Esophagus muscularis mucosa (tissue), 4 donors: Measurements from ENCODE around the gene TAPT1.

Experiments used
- EP300 ChIP-seq: sonication (generic); formaldehyde crosslinking; IDR thresholded peaks from one replicate; pipeline ENCODE4 v1.6.1; 2017; ENCODE audit warnings: antibody characterized with exemption
- POLR2A ChIP-seq: fragments of 450-650 bp; IDR thresholded peaks from one replicate; pipeline ENCODE4 v1.6.1; 2017; ENCODE audit warnings: antibody characterized with exemption, moderate library complexity, mild to moderate bottlenecking, low read depth
- POLR2AphosphoS5 ChIP-seq, 2 donors: sonication (generic); formaldehyde crosslinking; IDR thresholded peaks; one replicate each; pipeline ENCODE4 v1.6.1; 2017; ENCODE audit warnings: antibody characterized with exemption in 2 of 2
- TF ChIP-seq, protein P1 (sequence below), 3 experiments: fragments of 200-600 bp in 2 of 3; fragments of 450-650 bp in 1 of 3; sonication (generic) in 2 of 3; IDR thresholded peaks; one replicate each; pipeline ENCODE4 v1.5.1; 2017 to 2019; ENCODE audit warnings: antibody characterized with exemption in 3 of 3, mild to moderate bottlenecking in 2 of 3, moderate library complexity in 1 of 3

GRCh38 chr4:16126714-16127113, 99.6 kb downstream of the TAPT1 start:
- TF ChIP-seq, protein P1, sequence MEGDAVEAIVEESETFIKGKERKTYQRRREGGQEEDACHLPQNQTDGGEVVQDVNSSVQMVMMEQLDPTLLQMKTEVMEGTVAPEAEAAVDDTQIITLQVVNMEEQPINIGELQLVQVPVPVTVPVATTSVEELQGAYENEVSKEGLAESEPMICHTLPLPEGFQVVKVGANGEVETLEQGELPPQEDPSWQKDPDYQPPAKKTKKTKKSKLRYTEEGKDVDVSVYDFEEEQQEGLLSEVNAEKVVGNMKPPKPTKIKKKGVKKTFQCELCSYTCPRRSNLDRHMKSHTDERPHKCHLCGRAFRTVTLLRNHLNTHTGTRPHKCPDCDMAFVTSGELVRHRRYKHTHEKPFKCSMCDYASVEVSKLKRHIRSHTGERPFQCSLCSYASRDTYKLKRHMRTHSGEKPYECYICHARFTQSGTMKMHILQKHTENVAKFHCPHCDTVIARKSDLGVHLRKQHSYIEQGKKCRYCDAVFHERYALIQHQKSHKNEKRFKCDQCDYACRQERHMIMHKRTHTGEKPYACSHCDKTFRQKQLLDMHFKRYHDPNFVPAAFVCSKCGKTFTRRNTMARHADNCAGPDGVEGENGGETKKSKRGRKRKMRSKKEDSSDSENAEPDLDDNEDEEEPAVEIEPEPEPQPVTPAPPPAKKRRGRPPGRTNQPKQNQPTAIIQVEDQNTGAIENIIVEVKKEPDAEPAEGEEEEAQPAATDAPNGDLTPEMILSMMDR (IDR thresholded peaks at IDR 0.05) = no peak
- TF ChIP-seq POLR2A (no peak), POLR2AphosphoS5 (IDR thresholded peaks at IDR 0.05) (no peak), EP300 (no peak)
